NOMO-1 (cell line): ENCODE results near the gene CNGA1.

Experiments used
- DNase-seq, 2 experiments: peaks; one replicate each; lab custom pipeline; 2025; ENCODE audit not compliant: unreplicated experiment in 2 of 2; lab: John Stamatoyannopoulos, UW

Gene CNGA1

GRCh38 chr4:47913861-47914219 is 102.6 kb downstream of the CNGA1 start:
- DNase-seq, result no peak

DNA sequence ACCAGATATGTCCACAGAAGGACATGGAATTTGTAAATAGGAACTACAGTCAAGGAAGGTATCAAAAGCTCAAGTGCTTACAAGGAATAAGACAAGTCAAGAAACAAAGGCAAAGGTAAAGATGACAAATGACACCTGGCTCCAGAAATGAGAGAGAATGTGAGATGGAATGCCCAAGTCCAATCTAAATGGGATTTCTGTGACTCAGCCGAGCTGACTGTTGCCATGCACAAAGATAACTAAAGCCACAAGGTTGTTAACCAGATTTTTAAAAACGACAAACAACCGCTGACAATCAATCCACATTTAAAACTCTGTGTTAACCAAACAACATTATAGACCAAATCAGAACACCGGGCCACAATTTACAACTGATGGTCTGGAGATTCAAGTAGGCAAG is 103.2 kb downstream of the CNGA1 start:
- no peak for DNase-seq

DNA sequence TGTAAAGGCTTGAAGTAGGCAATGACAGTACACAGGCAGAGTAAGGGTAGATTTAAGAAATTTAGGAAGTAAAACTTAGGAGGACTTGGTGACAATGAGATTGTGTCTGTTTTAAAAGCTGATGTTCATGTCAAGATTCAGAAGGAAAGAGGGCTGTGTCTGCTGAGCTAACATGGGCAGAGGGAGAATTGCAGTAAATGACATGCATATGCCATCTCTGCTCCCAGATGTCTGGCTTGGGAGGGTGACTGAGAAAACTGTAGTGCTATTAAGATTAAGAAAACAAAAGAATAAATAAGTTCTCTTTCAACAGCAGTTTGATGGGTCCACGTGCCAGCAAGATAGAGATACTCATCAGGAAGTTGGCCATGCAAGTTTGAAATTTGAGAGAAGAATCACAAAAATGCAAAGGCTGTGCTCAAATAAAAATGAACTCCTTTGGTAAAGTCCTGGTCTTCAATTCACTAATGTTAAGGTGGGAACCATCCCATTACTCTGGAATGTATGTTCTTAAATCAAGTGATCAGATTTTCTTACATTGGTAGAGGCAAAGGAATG is 109.3 kb downstream of the CNGA1 start:
- DNase-seq, result no peak

GRCh38 chr4:47899639-47900038 is 116.8 kb downstream of the CNGA1 start:
- no peak for DNase-seq

DNA sequence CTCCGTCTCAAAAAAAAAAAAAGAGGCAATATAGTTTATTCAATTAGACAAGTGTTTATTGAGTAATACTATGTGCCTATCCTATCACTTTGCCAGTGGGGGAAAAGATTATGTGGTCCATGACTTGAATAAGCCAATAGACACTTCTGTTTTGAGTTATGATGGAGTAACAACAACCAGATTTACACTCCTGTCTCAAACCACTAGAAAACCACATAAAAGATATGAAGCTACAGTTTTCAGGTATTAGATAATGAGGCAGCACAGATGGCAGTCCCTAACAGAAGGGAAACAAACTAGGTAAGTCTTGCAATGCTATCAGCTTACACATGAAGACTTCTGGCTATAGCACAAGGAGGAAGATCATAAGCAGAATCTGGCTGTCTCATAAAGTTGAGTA is 124.6 kb downstream of the CNGA1 start:
- no peak for DNase-seq
